ENCODE data around the gene IGBP1. TPM values are rescaled to one million over a fixed set of nuclear protein-coding genes. Genes with fewer than 3 reads are reported as not detected.

IGBP1 gene
- 57.6 to 67.9 TPM (median 67.2 TPM) in 5 replicates for total RNA-seq (2022; extraction: Qiagen RNA extraction; ENCODE audit: low read depth)

DNA sequence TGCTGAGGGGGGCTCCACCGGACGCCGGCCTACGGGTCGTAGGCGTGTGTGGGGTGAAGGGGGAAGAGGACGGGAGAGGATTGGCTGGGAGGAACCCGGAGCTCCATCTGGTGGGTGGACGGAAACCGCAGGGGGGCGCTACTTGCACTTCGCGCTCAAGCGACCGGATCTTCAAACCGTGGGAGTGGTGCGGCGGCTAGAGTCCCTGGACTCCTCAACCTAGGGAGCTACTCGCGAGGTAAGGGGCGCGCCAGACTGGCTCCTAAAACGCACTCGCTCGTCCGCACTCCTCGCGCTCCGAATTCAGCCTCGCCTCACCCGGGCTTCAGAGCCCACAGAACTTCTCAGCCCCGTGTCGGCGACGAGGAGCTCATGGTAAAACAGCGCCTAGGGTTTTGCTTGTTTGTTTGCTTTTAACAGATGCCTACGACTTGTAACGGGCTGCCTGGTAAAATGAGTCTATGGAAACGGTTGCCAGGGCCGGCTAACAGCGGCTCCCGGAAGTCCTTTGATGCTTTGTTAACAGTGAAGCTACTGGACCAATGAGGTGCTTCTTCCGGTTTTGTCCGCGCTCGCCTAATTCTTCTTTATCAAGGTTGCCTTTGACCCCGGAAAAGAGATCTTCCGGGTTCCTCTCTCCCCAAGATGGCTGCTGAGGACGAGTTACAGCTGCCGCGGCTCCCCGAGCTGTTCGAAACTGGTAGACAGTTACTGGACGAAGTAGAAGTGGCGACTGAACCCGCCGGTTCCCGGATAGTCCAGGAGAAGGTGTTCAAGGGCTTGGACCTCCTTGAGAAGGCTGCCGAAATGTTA, at the start of gene IGBP1:
TSS of gene IGBP1 (plus strand) at position 145 of the 813 bp plus-strand sequence. CDS start at position 646, 501 bp downstream.

DNA sequence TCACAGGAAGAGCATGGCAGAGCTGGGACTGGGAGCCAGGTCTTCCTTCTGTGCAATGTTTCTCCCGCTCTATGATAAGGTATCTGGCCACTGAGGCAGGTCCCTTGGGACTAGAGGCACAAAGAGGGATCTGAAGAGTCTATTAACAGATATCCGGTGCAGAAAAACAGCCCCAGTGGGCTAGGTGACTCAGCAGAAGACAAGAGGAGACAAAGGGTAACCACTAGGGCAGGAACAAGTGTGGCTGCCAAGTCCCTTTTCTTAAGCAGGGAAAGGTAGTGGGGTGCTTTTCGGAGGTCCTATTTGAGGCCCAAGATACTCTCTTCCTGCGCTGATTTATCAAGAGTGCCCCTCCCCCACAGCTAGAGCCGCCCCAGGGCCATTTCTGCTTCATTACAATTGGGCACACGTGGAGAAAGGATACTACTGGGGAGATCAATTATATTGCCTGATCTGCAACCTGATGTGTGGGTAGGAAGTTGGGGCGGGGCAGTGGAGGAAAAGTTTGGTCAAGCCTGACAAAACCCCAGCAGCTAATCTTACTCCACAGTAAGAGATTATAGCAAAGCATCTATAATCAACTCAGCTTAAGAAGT, 43.8 kb downstream of the IGBP1 start, which contains the start of gene DGAT2L6:
TSS of gene DGAT2L6 (plus strand) at position 546 of the 596 bp plus-strand sequence. CDS start 100 bp downstream, outside the sequence.

Other genes starting within 250 kb of the IGBP1 start
- gene AWAT2, start 83.5 kb upstream of the IGBP1 start, total RNA-seq (2022; extraction: Qiagen RNA extraction; ENCODE audit: low read depth): not detected in 5 replicates
- not detected in 5 replicates for gene OTUD6A, start 71.0 kb upstream of the IGBP1 start, total RNA-seq (2022; extraction: Qiagen RNA extraction; ENCODE audit: low read depth)
- not detected in 5 replicates for gene DGAT2L6, start 44.0 kb downstream of the IGBP1 start, total RNA-seq (2022; extraction: Qiagen RNA extraction; ENCODE audit: low read depth)
- not detected in 5 replicates for gene AWAT1, start 101.2 kb downstream of the IGBP1 start, total RNA-seq (2022; extraction: Qiagen RNA extraction; ENCODE audit: low read depth)
- 0.13 TPM in 1 of 5 replicates, not detected in the others for gene P2RY4, start 126.8 kb downstream of the IGBP1 start, total RNA-seq (2022; extraction: Qiagen RNA extraction; ENCODE audit: low read depth)
- not detected in 5 replicates for gene ARR3, start 134.9 kb downstream of the IGBP1 start, total RNA-seq (2022; extraction: Qiagen RNA extraction; ENCODE audit: low read depth)
- not detected in 5 replicates for gene RAB41, start 148.7 kb downstream of the IGBP1 start, total RNA-seq (2022; extraction: Qiagen RNA extraction; ENCODE audit: low read depth)
- gene PDZD11, start 156.5 kb downstream of the IGBP1 start, total RNA-seq (2022; extraction: Qiagen RNA extraction; ENCODE audit: low read depth): 88.8 to 111 TPM (median 94.4 TPM) in 5 replicates
- gene KIF4A, start 156.7 kb downstream of the IGBP1 start, total RNA-seq (2022; extraction: Qiagen RNA extraction; ENCODE audit: low read depth): 26.0 to 31.5 TPM (median 27.0 TPM) in 5 replicates